H1 (cell line): ENCODE results near the gene SRMS. TPM values are rescaled to one million over a fixed set of nuclear protein-coding genes. Genes with fewer than 3 reads are reported as not detected.

Experiments
- CHD7 ChIP-seq: fragments of 300-600 bp; sonication (generic); IDR thresholded peaks from 2 replicates; pipeline ENCODE4 v1.7.1; 2012; ENCODE audit warnings: low read length, moderate library complexity, mild to moderate bottlenecking, inconsistent platforms; ENCODE audit not compliant: insufficient replicate concordance
- polyA plus RNA-seq, 7 experiments: library from polyadenylated mRNA; depleted of rRNA in 3 of 7; stranded (reverse) in 5 of 7; unstranded in 2 of 7; fragments of >200 nt in 5 of 7; fragments of 200-250 nt in 2 of 7; gene quantifications; 1 replicate in 5 of 7; 2 replicates in 1 of 7; 4 replicates in 1 of 7; pipeline versions ENCODE4 v1.2.1 to v1.2.3, GENCODE V29; 2011 to 2013; ENCODE audit warnings: missing spikeins in 2 of 7, mixed read lengths in 2 of 7
- total RNA-seq: library from RNA; stranded (reverse); fragmentation: NEBNext Ultra II Directional; extraction: Animal tissue kit (Norgen Biotek cat#: 25700); gene quantifications from 2 replicates; pipeline ENCODE4 v1.2.1, GENCODE V29; 2021

SRMS gene
- total and polyA plus RNA-seq, 2 of the 8 experiments (the other 6 are each of a cell fraction or from before 2014, with no cell fraction given) = 0.39 to 0.76 TPM

GRCh38 chr20:63574829-63575743, 27.5 kb upstream of the SRMS start (continued):
- no peak for TF ChIP-seq CHD7
